Measurements from ENCODE around the gene TRIM3.

Gene TRIM3

GRCh38 chr11:6480299-6480914, 6.7 kb upstream of the TRIM3 start:
- no peak for DNase-seq (ENCODE audit: low spot score)

- no peak for DNase-seq (ENCODE audit: low spot score)
Observed at GRCh38 chr11:6476571-6476970, 2.8 kb upstream of the TRIM3 start.

GRCh38 chr11:6475936-6476335, 2.2 kb upstream of the TRIM3 start:
- DNase-seq (ENCODE audit: low spot score), result peak; percentile 14

GRCh38 chr11:6474806-6475500, 1.2 kb upstream of the TRIM3 start:
- DNase-seq (ENCODE audit: low spot score), result no peak

- no peak for DNase-seq (ENCODE audit: low spot score)
Observed at GRCh38 chr11:6474413-6474792, 662 bp upstream of the TRIM3 start.

- DNase-seq (ENCODE audit: low spot score), result no peak
Observed at GRCh38 chr11:6472934-6473333, 807 bp downstream of the TRIM3 start.

- DNase-seq (ENCODE audit: low spot score), result no peak
Observed at GRCh38 chr11:6469599-6469998, 4.1 kb downstream of the TRIM3 start.

GRCh38 chr11:6468712-6469495, 4.8 kb downstream of the TRIM3 start:
- DNase-seq (ENCODE audit: low spot score), result peak; percentile 20

- DNase-seq (ENCODE audit: low spot score), result no peak
Observed at GRCh38 chr11:6459099-6459450, 14.7 kb downstream of the TRIM3 start.

GRCh38 chr11:6458352-6459098, 15.2 kb downstream of the TRIM3 start:
- no peak for DNase-seq (ENCODE audit: low spot score)

- no peak for DNase-seq (ENCODE audit: low spot score)
Observed at GRCh38 chr11:6457581-6458320, 16.0 kb downstream of the TRIM3 start.

GRCh38 chr11:6456361-6457073, 17.2 kb downstream of the TRIM3 start:
- no peak for DNase-seq (ENCODE audit: low spot score)

GRCh38 chr11:6455070-6455469, 18.7 kb downstream of the TRIM3 start:
- DNase-seq (ENCODE audit: low spot score), result no peak

GRCh38 chr11:6453152-6453551, 20.6 kb downstream of the TRIM3 start:
- DNase-seq (ENCODE audit: low spot score), result no peak

GRCh38 chr11:6452219-6452618, 21.5 kb downstream of the TRIM3 start:
- DNase-seq (ENCODE audit: low spot score), result no peak

- no peak for DNase-seq (ENCODE audit: low spot score)
Observed at GRCh38 chr11:6448574-6448973, 25.2 kb downstream of the TRIM3 start.

GRCh38 chr11:6443269-6444003, 30.3 kb downstream of the TRIM3 start:
- peak; percentile 42 for DNase-seq (ENCODE audit: low spot score)

- no peak for DNase-seq (ENCODE audit: low spot score)
Observed at GRCh38 chr11:6442441-6442840, 31.3 kb downstream of the TRIM3 start.

- no peak for DNase-seq (ENCODE audit: low spot score)
Observed at GRCh38 chr11:6440906-6441358, 32.8 kb downstream of the TRIM3 start, which contains the start of gene HPX. Gene HPX (minus strand): TSS chr11:6440987. CDS start chr11:6440963, 24 bp downstream.

- peak; percentile 59 for DNase-seq (ENCODE audit: low spot score)
Observed at GRCh38 chr11:6438979-6439571, 34.7 kb downstream of the TRIM3 start.

Measured in SW480 (cell line).